KOPT-K1 (cell line): ENCODE results near the gene CIDEC.
"Not testable (repeated sequence)": the region's sequence is repeated elsewhere in the genome, so short reads cannot be mapped to it uniquely, and the experiment has no call there.

Source experiments
- H3K27ac ChIP-seq: fragments of 200-600 bp; sonication (generic); 2 replicates; pipeline ENCODE4 v1.5.1; 2016; ENCODE audit warnings: antibody characterized with exemption, mild to moderate bottlenecking, low read depth, low read length; ENCODE audit not compliant: poor library complexity, severe bottlenecking
- H3K36me3 ChIP-seq: fragments of 200-600 bp; sonication (generic); 2 replicates; pipeline ENCODE4 v1.5.1; 2017; ENCODE audit warnings: antibody characterized with exemption, mild to moderate bottlenecking, low read length, moderate library complexity; ENCODE audit not compliant: insufficient read depth
- H3K9me3 ChIP-seq: fragments of 200-600 bp; sonication (generic); 2 replicates; pipeline ENCODE4 v1.5.1; 2017; ENCODE audit warnings: antibody characterized with exemption, low read length, mild to moderate bottlenecking; ENCODE audit not compliant: insufficient read depth, poor library complexity, severe bottlenecking

Gene CIDEC

DNA sequence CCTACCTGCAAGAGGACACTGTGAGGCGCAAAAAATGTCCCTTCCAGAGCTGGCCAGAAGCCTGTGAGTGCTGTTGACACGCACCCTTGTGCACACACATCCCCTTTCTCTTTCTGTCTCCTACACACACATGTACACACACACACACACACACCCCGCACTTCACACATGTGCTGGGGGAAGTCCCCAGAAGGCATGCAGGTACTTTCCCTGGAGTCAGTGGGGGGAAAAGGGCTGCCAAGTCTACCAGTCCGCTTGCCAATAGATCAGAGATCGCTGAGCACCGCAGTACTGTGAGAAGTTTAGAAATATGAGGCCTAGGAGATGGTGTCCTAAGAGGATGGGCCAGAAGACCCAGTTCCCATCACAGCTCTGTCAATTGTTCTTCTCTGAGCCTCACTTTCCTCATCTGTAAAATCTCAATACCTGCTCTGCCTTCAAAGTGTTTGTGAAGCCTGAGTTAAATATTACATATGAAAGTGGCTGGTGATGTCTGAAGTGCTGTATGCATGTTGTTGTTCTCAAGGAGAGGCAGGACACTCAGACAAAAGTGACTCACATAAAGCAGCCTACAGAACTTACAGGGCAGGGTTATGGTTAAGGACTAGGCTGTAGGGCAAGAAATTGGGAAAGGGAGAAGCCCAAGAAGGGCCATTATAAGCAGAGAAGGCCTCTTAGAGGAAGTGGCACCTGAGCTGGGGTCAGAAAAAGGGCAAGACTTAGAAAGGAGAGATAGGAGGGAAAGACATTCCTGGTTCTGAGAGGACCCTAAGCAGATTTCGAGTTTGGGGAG, 29.4 kb upstream of the CIDEC start:
- Histone ChIP-seq H3K36me3 (no peaks in the 10 kb centered on the region), H3K9me3 (no peaks in the 10 kb centered on the region), H3K27ac (no peak overlapping the region)

DNA sequence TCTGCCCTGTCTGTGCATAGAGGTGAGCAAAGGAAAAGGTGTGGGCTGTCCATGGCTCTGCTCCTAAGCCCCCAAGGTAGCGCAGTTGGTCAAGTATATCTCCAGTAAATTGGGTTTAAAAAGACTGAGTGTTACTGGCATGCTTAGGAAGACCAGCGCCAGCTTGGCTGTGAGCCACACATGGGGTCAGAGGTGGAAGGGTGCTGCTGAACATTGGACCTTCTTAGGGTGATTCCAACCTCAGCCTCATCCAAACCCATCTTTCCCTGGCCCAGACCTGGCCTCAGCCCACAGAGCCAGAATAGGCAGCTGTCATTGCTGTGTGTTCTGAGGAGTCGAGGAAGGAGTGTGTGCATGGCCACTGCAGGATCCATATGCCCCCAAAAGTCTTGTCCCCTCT, 28.2 kb upstream of the CIDEC start:
- no peaks in the 10 kb centered on the region for H3K36me3 ChIP-seq
- no peaks in the 10 kb centered on the region for H3K9me3 ChIP-seq
- H3K27ac ChIP-seq: no peak overlapping the region

DNA sequence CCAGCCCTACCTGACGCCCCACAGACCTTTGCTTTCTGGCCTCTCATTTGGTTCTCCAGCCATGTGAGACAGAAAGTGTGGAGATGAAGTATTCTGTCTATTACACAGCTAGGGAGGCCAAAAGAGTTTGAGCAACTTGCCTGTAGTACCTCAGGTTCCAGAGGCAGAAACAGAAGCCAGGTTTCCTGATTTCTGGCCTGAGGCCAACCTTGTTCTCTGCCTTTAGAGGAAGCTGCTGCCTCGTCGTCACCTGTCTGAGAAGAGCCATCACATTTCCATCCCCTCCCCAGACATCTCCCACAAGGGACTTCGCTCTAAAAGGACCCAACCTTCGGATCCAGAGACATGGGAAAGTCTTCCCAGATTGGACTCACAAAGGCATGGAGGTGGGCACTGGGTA, 26.4 kb upstream of the CIDEC start:
- Histone ChIP-seq H3K36me3 (no peaks in the 10 kb centered on the region), H3K9me3 (no peaks in the 10 kb centered on the region), H3K27ac (no peak overlapping the region)

DNA sequence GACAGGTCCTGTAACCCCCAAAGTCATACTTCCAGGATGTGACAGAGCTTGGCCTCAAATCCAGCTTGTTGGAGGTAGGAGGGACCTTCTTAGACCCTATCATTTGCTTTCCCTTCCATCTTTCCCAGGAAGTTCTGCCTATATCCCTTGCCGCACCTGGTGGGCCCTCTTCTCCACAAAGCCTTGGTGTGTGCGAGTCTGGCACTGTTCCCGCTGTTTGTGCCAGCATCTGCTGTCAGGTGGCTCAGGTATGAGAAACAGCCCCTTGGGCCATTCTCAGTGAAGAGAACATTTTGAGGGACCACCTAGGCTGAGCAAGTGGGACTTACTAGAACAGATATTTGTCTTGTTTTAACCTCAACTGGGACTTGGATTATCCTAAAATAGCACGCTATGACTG, 23.9 kb upstream of the CIDEC start:
- Histone ChIP-seq H3K9me3 (no peaks in the 10 kb centered on the region), H3K36me3 (no peaks in the 10 kb centered on the region), H3K27ac (no peak overlapping the region)

DNA sequence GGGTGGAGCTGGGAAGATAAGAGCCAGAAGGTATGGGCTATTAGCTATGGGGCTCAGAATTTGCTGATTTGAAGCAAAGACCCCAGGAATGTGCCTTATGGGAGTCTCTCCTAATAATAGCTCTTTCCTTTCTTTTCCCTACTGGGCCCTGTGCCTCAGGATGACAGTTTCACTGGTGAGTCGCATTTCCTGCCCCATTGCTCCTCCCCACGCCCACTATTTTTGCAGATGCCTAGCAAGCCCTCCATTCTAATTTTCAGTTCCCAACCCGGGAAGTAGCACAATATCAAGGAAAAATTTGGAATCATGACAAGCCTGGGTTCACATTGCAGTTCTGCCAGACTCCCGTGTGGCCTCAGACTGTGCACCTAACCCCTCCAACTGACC, 23.2 kb upstream of the CIDEC start:
- no peaks in the 10 kb centered on the region for H3K36me3 ChIP-seq
- peak overlapping the region; percentile 62 for H3K27ac ChIP-seq
- H3K9me3 ChIP-seq: no peaks in the 10 kb centered on the region

DNA sequence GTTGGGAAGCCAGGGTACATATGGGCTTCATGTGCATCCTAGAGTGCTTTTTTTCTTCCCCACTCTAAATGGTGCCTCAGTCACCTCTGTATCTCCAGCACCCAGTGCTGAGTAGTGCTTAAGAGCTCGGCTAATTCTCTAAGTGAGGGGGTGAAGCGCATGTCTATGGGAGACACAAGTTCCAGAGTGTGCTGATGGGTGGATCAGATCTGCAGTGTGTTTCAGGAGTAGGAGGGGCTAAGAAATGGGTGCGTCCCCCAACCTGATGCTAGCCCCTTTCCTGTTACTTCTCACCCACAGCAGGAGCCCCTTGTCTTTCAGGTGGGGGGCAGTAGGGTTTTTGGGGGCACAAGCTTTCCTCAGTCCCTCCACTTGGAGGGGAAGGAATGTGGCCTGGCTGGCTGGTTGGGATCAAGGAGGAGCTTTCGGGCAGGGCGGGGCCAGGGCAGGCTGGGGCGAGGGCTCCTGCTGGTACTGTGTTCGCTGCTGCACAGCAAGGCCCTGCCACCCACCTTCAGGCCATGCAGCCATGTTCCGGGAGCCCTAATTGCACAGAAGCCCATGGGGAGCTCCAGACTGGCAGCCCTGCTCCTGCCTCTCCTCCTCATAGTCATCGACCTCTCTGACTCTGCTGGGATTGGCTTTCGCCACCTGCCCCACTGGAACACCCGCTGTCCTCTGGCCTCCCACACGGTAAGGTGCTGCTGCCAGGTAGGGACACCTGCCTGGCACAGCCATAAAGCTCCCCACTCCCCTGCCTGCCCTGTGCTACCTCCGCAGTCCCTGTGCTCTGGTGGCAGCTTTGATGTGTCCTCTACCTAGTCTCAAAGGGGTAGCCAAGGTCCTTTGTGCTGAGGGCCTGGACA, 22.6 kb upstream of the CIDEC start, which contains the start of gene IL17RE:
TSS of gene IL17RE (plus strand) at position 477 of the 866 bp plus-strand sequence. CDS start at position 562, 85 bp downstream.
- H3K27ac ChIP-seq: peak within 1 kb of the TSS; percentile 62
- H3K9me3 ChIP-seq: no peaks in the 10 kb centered on the region
- no peaks in the 10 kb centered on the region for H3K36me3 ChIP-seq

DNA sequence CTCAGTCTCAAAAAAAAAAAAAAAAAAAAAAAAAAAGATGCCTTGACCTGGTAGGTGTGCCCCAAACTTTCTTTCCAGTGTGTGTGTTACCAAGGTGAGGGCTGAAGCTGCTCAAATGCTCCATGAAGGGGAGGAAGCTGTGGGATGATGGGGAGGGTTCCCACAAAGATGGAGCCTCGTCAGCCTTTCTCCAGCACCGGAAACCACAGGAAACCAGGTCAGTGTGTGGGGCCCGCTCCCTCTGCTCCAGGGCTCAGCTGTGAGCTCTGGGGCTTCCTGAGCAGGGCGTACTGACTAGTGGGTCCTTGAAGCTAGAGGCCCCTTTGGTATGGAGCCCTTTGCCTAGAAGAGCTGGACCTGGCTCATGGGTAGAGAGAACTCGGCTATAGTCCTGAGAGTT, 21.9 kb upstream of the CIDEC start:
- Histone ChIP-seq H3K36me3 (no peaks in the 10 kb centered on the region), H3K9me3 (no peaks in the 10 kb centered on the region), H3K27ac (peak overlapping the region; percentile 62)

DNA sequence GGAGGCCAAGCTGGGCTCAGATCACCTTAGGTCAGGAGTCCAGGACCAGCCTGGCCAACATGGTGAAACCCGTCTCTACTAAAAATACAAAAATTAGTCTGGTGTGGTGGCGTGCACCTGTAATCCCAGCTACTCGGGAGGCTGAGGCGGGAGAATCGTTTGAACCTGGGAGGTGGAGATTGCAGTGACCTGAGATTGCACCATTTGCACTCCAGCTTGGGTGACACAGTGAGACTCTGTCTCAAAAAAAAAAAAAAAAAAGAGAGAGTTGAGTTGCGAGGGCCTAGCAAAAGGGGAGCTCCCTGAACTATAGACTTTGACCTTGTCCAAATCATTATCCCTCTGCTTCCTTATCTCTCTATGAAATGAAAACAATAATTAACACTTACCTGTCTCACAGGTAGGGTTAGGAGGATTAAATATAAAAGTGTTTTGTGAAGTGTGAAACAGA, 20.9 kb upstream of the CIDEC start:
- H3K9me3 ChIP-seq, H3K36me3 ChIP-seq: not testable (repeated sequence)
- peak overlapping the region; percentile 62 for H3K27ac ChIP-seq

DNA sequence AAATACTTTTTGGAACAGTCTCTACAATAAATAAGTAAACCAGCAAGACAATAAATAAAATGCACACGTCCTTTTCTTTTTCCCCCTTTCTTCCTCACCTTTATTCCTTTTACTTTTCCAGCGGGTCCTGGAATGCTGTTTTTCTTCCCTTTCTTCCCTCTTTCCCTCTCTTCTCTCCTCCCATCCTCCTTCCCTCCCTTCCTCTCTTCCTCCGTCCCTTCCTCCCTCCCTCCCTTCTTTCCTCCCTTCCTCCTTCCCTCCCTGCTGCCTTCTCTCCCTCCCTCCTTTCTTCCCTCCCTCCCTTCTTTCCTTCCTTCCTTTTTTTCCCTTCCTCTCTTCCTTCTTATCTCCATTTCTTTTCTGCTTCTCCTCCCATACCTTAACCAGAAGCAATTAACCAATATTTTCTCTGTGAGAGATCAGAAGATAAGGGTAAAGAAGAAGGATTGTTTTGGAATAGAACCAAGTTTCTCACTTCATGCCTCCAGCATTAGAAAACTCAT, 19.3 kb upstream of the CIDEC start:
- H3K27ac ChIP-seq: no peak overlapping the region
- no peaks in the 10 kb centered on the region for H3K9me3 ChIP-seq

DNA sequence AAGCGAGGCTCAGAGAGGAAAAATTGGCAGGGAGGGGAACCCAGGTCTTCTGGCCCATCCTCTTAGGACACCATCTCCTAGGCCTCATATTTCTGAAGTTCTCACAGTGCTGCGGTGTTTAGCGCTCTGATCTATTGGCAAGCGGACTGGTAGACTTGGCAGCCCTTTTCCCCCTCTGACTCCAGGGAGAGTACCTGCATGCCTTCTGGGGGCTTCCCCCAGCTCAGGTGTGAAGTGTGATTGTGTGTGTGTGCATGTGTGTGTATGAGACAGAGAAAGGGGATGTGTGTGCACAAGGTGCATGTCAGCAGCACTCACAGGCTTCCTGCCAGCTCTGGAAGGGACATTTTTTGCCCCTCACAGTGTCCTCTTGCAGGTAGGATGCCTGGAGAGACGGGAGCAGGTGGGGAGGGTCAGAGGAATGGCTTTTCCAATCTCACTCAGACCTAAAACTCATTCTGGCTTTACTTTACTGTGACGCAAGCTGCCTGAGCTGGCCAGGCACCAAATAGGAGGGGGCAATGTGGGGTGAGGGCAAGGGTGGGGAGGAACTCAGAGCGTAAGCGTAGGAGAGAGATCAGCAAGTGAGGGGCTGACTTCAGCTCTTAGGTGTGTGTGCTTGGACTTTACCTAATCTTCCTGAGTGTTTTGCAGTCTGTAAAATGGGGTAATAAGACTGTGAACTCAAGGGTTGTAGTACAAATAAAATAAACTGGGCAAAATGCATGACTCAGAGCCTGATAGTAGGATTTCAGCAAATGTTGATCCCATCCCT, 18.6 kb upstream of the CIDEC start:
- Histone ChIP-seq H3K36me3 (peaks cover 21% of the 10 kb centered on the region), H3K27ac (no peak overlapping the region), H3K9me3 (no peaks in the 10 kb centered on the region)

More for the DNA sequence above, 19.3 kb upstream of the CIDEC start:
- H3K36me3 ChIP-seq: peaks cover 15% of the 10 kb centered on the region; the same call in 1 of the 2 replicates

DNA sequence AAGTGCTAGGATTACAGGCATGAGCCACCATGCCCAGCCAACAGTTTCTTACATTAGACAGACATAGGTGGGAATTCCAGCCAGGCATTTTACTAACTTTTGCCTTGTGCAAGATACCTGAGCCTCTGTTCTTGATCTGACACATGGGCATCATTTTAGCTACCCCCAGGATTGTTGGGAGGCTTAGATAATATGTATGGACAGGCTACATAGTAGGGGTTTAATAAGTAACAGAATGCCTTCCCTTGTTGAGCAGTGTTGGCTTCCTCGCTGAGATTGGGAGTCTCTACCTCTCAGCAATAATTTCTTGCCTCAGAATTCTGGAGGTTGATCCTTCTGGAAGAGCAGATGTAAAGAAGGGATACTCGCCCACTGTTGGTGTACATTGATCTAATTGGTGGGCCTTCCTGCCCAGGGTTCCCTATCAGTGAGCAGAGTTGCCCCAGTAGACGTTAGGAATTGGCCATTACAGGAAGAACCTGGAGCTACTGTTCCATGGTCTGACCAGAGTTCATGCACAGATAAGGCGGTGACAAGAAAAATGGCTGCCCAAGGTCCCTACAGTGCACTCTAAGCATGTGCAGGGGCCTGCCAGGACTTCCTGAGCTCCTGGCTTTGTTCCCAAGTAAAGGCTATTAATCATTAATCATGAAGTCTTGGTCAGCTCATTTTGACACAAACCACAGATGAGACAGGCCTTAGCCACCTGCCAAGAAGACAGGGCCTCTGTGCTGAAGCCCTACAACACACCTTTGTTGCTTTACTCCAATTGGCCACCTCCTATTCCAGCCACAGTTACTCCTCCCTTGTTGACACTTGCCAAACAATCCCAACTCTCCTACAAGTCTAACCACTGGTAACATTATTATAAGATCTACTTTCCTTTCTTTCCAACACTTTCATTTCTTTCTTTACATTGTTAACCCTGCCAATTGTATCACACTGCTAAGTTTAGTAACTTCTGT, 17.6 kb upstream of the CIDEC start:
- no peaks in the 10 kb centered on the region for H3K9me3 ChIP-seq
- H3K36me3 ChIP-seq: peaks cover 31% of the 10 kb centered on the region
- no peak overlapping the region for H3K27ac ChIP-seq

DNA sequence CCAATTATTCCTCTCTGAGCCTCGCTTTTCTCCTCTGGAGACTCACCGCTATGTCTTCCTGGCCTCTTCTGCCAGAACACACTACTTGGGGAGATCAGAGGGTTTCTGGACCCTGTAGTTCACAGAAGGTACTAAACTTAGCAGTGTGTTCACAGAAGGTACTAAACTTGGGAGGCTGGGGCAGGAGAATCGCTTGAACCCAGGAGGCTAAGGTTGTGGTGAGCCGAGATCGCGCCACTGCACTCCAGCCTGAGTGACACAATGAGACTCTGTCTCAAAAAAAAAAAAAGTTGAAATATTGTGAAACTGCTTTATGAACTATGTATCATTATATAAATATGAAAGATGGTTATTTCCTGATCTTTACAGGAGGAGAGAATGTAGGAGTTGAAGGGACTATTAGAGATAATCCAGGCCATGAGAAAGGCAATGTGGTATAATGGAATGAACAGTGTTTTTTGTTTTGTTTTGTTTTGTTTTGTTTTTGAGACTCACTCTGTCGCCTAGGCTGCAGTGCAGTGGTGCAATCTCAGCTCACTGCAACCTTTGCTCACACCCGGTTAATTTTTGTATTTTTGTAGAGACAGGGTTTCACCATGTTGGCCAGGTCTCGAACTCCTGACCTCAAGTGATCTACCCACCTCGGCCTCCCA, 16.8 kb upstream of the CIDEC start:
- H3K27ac ChIP-seq, H3K9me3 ChIP-seq: not testable (repeated sequence)
- H3K36me3 ChIP-seq: peaks cover 37% of the 10 kb centered on the region

DNA sequence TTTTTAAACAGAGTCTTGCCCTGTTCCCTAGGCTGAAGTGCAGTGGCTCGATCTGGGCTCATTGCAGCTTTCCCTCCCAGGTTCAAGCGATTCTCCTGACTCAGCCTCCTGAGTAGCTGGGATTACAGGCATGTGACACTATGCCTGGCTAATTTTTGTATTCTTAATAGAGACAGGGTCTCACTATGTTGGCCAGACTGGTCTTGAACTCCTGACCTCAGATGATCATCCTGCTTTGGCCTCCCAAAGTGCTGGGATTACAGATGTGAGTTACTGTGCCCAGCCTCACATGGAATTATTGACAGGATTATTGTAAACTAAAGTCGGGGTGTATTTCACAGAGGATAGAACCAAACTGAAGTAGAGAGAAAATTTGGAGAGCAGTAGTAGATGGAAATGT, 15.7 kb upstream of the CIDEC start:
- not testable (repeated sequence) for H3K27ac ChIP-seq, H3K9me3 ChIP-seq
- H3K36me3 ChIP-seq: peaks cover 37% of the 10 kb centered on the region
